ENCODE data around the gene BEX4. TPM values are rescaled to one million over a fixed set of nuclear protein-coding genes. Genes with fewer than 3 reads are reported as not detected.
A peak's percentile ranks its signal among the peaks of the same experiment; 100 is the strongest.
"Not testable (repeated sequence)": the region's sequence is repeated elsewhere in the genome, so short reads cannot be mapped to it uniquely, and the experiment has no call there.

The BEX4 gene, protein sequence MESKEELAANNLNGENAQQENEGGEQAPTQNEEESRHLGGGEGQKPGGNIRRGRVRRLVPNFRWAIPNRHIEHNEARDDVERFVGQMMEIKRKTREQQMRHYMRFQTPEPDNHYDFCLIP
- 10 to 100 TPM; 32.1 to 61.6 (median 46.3) TPM for total RNA-seq
- 10 to 100 TPM; 34.7 to 38.2 TPM for polyA plus RNA-seq
- long read RNA-seq, donor 1, transcript BEX4-202 (3 exons, 1,328 nt), result major isoform, 35 of 72 reads
- long read RNA-seq, donor 1, partial matches to known transcripts, result 0 of 72 reads
- long read RNA-seq, donor 1, other reads (novel, unspliced or antisense), result 34 of 72 reads
- long read RNA-seq, donor 2, transcript BEX4-202 (3 exons, 1,328 nt), result major isoform, 46 of 99 reads
- long read RNA-seq, donor 2, partial matches to known transcripts, result 0 of 99 reads
- long read RNA-seq, donor 2, other reads (novel, unspliced or antisense), result 53 of 99 reads
- long read RNA-seq, donor 3, transcript BEX4-202 (3 exons, 1,328 nt), result major isoform, 54 of 64 reads
- long read RNA-seq, donor 3, partial matches to known transcripts, result 1 of 64 reads
- long read RNA-seq, donor 3, other reads (novel, unspliced or antisense), result 9 of 64 reads

DNA sequence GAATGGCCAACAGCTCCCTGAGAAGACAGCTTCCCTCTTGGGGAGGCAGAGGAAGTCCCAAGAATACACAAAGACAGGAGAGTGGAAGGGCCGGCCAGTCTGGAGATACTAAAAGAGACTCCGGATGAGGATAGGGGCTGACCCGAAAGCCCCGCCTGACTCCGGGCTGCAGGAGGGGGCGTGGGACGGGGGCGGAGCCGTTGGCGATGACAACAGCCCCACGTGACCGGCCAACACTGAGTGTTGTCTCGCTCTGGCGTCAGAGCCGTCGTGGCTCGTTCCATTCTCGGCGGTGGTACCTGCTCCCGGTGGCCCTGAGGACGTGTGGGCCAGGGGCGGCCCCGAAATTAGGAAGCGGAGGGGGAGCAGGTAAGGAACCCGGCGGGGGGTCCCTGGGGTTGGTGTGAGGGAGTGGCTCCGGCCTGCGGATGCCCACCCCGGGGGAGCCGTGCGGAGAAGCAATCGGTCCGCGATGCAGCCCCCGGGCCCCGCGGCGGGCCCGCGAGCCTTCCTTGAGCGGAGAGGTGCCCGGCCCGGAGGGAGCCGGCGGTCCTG, at the start of gene BEX4:
Gene BEX4 (plus strand): TSS at position 239 of the 555 bp plus-strand sequence. CDS start 1,046 bp downstream, outside the sequence.
- H3K27me3 ChIP-seq, result peaks cover 0 to 50% (median 0%) of the 10 kb centered on the region in 7 donors
- peak; percentile 97 to 99 (median 98) for ATAC-seq
- no peaks in the 10 kb centered on the region for H3K4me1 ChIP-seq
- H3K36me3 ChIP-seq, result peaks cover 0 to 4% (median 0%) of the 10 kb centered on the region in 9 donors
- no peaks in the 10 kb centered on the region for H3K9me3 ChIP-seq
- H3K27ac ChIP-seq, result peak within 1 kb of the TSS in 9 of 10 donors; percentile 69 to 88 (median 86)
- 1% methylated on average over 23 to 45 of the region's 45 CpGs for WGBS, 2 donors
- TF ChIP-seq, protein P1, sequence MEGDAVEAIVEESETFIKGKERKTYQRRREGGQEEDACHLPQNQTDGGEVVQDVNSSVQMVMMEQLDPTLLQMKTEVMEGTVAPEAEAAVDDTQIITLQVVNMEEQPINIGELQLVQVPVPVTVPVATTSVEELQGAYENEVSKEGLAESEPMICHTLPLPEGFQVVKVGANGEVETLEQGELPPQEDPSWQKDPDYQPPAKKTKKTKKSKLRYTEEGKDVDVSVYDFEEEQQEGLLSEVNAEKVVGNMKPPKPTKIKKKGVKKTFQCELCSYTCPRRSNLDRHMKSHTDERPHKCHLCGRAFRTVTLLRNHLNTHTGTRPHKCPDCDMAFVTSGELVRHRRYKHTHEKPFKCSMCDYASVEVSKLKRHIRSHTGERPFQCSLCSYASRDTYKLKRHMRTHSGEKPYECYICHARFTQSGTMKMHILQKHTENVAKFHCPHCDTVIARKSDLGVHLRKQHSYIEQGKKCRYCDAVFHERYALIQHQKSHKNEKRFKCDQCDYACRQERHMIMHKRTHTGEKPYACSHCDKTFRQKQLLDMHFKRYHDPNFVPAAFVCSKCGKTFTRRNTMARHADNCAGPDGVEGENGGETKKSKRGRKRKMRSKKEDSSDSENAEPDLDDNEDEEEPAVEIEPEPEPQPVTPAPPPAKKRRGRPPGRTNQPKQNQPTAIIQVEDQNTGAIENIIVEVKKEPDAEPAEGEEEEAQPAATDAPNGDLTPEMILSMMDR (IDR thresholded peaks at IDR 0.05), result no peak
- peak; percentile 81 to 83 for DNase-seq
- H3K4me3 ChIP-seq, result peak within 1 kb of the TSS; percentile 47 to 85 (median 75)
- intact Hi-C loops (cut with DNase I), result loop anchor here (5.0 to 10.0 kb wide), 6 partner anchors 32 to 252 kb away; no protein-coding TSS in a partner anchor

DNA sequence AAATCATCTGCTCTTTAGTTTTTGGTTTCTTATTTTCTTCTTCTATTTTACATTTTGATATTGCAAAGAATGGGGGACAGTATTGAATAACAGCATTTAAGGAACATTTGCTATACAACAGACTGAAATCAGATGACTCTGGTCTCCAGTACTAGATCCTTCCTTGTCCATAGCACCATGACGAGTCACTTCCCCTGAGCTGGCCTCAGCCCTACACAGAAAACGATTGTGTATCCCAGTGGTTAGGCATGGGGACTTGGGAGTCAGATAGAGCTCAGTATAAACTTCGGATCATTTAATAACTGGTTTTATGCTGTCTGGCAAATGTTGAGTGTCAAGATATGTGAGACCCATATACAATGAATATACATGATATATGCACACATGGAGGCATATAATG, 44.7 kb upstream of the BEX4 start:
- no peak overlapping the region for H3K4me3 ChIP-seq
- H3K27ac ChIP-seq, result no peak overlapping the region
- no peaks in the 10 kb centered on the region for H3K4me1 ChIP-seq
- H3K36me3 ChIP-seq, result no peaks in the 10 kb centered on the region
- TF ChIP-seq, protein P1 (IDR thresholded peaks at IDR 0.05), result no peak
- WGBS, 2 donors, result 71 to 84% methylated on average over 3 of the region's 3 CpGs
- peaks cover 0 to 24% (median 0%) of the 10 kb centered on the region in 7 donors for H3K27me3 ChIP-seq
- no peaks in the 10 kb centered on the region for H3K9me3 ChIP-seq
- DNase-seq, result no peak
- intact Hi-C loops (cut with DNase I), result loop anchor here in 1 of 10 donors (10.0 kb wide), 1 partner anchor 215 kb away; no protein-coding TSS in a partner anchor
- no peak for ATAC-seq

DNA sequence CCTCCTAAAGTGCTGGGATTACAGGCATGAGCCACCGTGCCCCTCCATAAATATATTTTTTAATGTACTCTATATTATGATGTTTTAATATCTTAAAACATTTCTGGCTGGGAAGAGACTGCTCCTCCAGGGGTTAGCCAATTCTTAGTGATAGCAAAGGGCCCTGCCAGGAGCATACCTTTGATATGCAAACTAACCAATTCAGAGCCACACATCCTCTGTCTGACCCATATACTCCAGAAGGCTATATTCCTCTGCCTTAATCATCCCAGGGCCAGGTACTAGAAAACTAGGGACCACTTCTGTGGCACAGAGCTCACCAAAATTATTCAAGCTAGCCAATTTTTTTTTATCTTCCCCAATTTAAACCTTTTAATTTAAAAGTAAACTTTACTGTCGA, 43.6 kb upstream of the BEX4 start:
- no peak overlapping the region for H3K27ac ChIP-seq
- TF ChIP-seq, protein P1 (IDR thresholded peaks at IDR 0.05), result no peak
- H3K27me3 ChIP-seq, result peaks cover 0 to 30% (median 0%) of the 10 kb centered on the region in 7 donors
- DNase-seq (no peak), ATAC-seq (no peak)
- H3K9me3 ChIP-seq, result no peaks in the 10 kb centered on the region
- no peaks in the 10 kb centered on the region for H3K36me3 ChIP-seq
- intact Hi-C loops (cut with DNase I), result loop anchor here in 1 of 10 donors (10.0 kb wide), 1 partner anchor 217 kb away; no protein-coding TSS in a partner anchor
- 63 to 74% methylated on average over 2 of the region's 2 CpGs for WGBS, 2 donors
- H3K4me3 ChIP-seq, result no peak overlapping the region
- no peaks in the 10 kb centered on the region for H3K4me1 ChIP-seq

DNA sequence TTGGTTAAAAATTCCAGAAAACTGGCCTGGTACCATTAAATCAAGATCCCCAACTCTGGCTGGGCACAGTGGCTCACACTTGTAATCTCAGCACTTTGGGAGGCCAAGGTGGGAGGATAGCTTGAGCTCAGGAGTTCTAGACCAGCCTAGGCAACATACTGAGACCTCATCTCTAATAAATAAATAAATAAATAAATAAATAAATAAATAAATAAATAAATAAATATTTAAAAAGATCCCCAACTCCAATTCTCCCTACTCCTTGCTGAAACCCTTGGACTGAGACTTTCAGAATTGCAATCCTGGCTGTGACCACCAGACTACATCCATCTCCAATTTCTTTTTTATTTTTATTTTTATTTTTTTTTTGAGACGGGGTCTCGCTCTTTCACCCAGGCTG, 39.7 kb upstream of the BEX4 start:
- not testable (repeated sequence) for ATAC-seq, H3K36me3 ChIP-seq, H3K9me3 ChIP-seq, DNase-seq, H3K4me3 ChIP-seq, H3K27ac ChIP-seq, H3K4me1 ChIP-seq
- H3K27me3 ChIP-seq, result peaks cover 0 to 48% (median 0%) of the 10 kb centered on the region in 7 donors
- intact Hi-C loops (cut with DNase I), result loop anchor here in 8 of 10 donors (5.0 to 10.0 kb wide), 4 partner anchors 220 to 1758 kb away; no protein-coding TSS in a partner anchor
- 91 to 96% methylated on average over 2 of the region's 2 CpGs for WGBS, 2 donors

Data from heart right ventricle (tissue), 16 donors.